HEK293 (cell line): ENCODE data around the gene CAMK2B.

Experiments
- CTCF ChIA-PET: fragments of 350-600 bp; formaldehyde crosslinking; extraction: SDS; loops from one replicate; lab custom pipeline; 2021; ENCODE audit warnings: antibody characterized with exemption; lab: Yijun Ruan, JAX
- POLR2A ChIA-PET: fragments of 300-600 bp; formaldehyde crosslinking; extraction: SDS; loops from one replicate; lab custom pipeline; 2020; ENCODE audit warnings: antibody characterized with exemption, inconsistent platforms; lab: Yijun Ruan, JAX
- H3K27ac ChIP-seq: fragments of 200-500 bp; sonication (Bioruptor generic); 2 replicates; pipeline ENCODE4 v1.5.1; 2014; ENCODE audit warnings: low read depth, low read length, control low read depth, inconsistent platforms; ENCODE audit errors: extremely low read depth
- H3K36me3 ChIP-seq, 2 experiments: fragments of 200-500 bp in 1 of 2; sonication (Bioruptor generic) in 1 of 2; 1 replicate in 1 of 2; 2 replicates in 1 of 2; pipeline ENCODE4 v1.5.1; 2014 to 2017; ENCODE audit warnings: inconsistent platforms in 2 of 2, low read length in 2 of 2; ENCODE audit not compliant: control insufficient read depth in 2 of 2, insufficient read depth in 1 of 2
- H3K4me1 ChIP-seq: fragments of 200-500 bp; sonication (Bioruptor generic); 2 replicates; pipeline ENCODE4 v1.5.1; 2014; ENCODE audit warnings: mild to moderate bottlenecking, low read length, inconsistent platforms; ENCODE audit not compliant: control insufficient read depth, insufficient read depth
- H3K4me3 ChIP-seq: 2 replicates; pipeline ENCODE4 v1.5.1; 2011; ENCODE audit warnings: low read depth, mild to moderate bottlenecking, control low read depth, low read length, moderate library complexity
- H3K9me3 ChIP-seq: fragments of 200-500 bp; sonication (Bioruptor generic); 2 replicates; pipeline ENCODE4 v1.5.1; 2014; ENCODE audit warnings: low read depth, low read length, inconsistent platforms; ENCODE audit not compliant: control insufficient read depth, insufficient read depth
- EGR2 ChIP-seq: fragments of 450-650 bp; formaldehyde crosslinking; IDR thresholded peaks from 2 replicates; pipeline ENCODE4 v1.5.1; 2016; ENCODE audit warnings: low read depth, missing biosample characterization, missing genetic modification characterization
- GLIS2 ChIP-seq: fragments of 450-650 bp; formaldehyde crosslinking; IDR thresholded peaks from 2 replicates; pipeline ENCODE4 v1.5.1; 2016; ENCODE audit warnings: missing biosample characterization, missing genetic modification characterization
- HOXC10 ChIP-seq: sonication (generic); formaldehyde crosslinking; IDR thresholded peaks from 2 replicates; pipeline ENCODE4 v1.8.1; 2023; ENCODE audit warnings: mild to moderate bottlenecking, missing genetic modification reagents
- KLF16 ChIP-seq: fragments of 450-650 bp; formaldehyde crosslinking; IDR thresholded peaks from 2 replicates; pipeline ENCODE4 v1.5.1; 2017; ENCODE audit warnings: missing biosample characterization, missing genetic modification characterization
- KLF17 ChIP-seq: fragments of 450-650 bp; formaldehyde crosslinking; IDR thresholded peaks from 2 replicates; pipeline ENCODE4 v1.5.1; 2016; ENCODE audit warnings: missing biosample characterization, missing genetic modification characterization
- PRDM10 ChIP-seq: fragments of 450-650 bp; formaldehyde crosslinking; IDR thresholded peaks from 2 replicates; pipeline ENCODE4 v1.5.1; 2016; ENCODE audit warnings: missing biosample characterization, missing genetic modification characterization
- PRDM6 ChIP-seq: fragments of 450-650 bp; formaldehyde crosslinking; IDR thresholded peaks from 2 replicates; pipeline ENCODE4 v1.5.1; 2017; ENCODE audit warnings: missing biosample characterization, missing genetic modification characterization
- SP7 ChIP-seq: fragments of 450-650 bp; formaldehyde crosslinking; IDR thresholded peaks from 2 replicates; pipeline ENCODE4 v1.5.1; 2016; ENCODE audit warnings: missing biosample characterization, missing genetic modification characterization
- ZFHX2 ChIP-seq: fragments of 450-650 bp; formaldehyde crosslinking; conservative IDR thresholded peaks from 2 replicates; pipeline ENCODE4 v1.5.1; 2016; ENCODE audit warnings: missing biosample characterization, missing genetic modification characterization
- ZFP37 ChIP-seq: fragments of 450-650 bp; formaldehyde crosslinking; IDR thresholded peaks from 2 replicates; pipeline ENCODE4 v1.5.1; 2016; ENCODE audit warnings: missing biosample characterization, missing genetic modification characterization
- ZNF140 ChIP-seq: fragments of 450-650 bp; formaldehyde crosslinking; IDR thresholded peaks from 2 replicates; pipeline ENCODE4 v1.5.1; 2016; ENCODE audit warnings: missing biosample characterization, missing genetic modification characterization
- ZNF157 ChIP-seq: fragments of 450-650 bp; formaldehyde crosslinking; IDR thresholded peaks from 2 replicates; pipeline ENCODE4 v1.5.1; 2016; ENCODE audit warnings: missing biosample characterization, missing genetic modification characterization
- ZNF223 ChIP-seq: fragments of 450-650 bp; formaldehyde crosslinking; IDR thresholded peaks from 2 replicates; pipeline ENCODE4 v1.5.1; 2016; ENCODE audit warnings: missing biosample characterization, missing genetic modification characterization
- ZNF280D ChIP-seq: fragments of 450-650 bp; formaldehyde crosslinking; IDR thresholded peaks from 2 replicates; pipeline ENCODE4 v1.5.1; 2016; ENCODE audit warnings: missing biosample characterization, missing genetic modification characterization
- ZNF501 ChIP-seq: fragments of 450-650 bp; formaldehyde crosslinking; IDR thresholded peaks from 2 replicates; pipeline ENCODE4 v1.5.1; 2016; ENCODE audit warnings: missing biosample characterization, missing genetic modification characterization
- ZNF580 ChIP-seq: fragments of 450-650 bp; formaldehyde crosslinking; IDR thresholded peaks from 2 replicates; pipeline ENCODE4 v1.5.1; 2016; ENCODE audit warnings: missing biosample characterization, missing genetic modification characterization
- ZNF629 ChIP-seq: fragments of 450-650 bp; formaldehyde crosslinking; IDR thresholded peaks from 2 replicates; pipeline ENCODE4 v1.5.1; 2017; ENCODE audit warnings: missing biosample characterization, missing genetic modification characterization
- ZNF654 ChIP-seq: fragments of 450-650 bp; formaldehyde crosslinking; IDR thresholded peaks from 2 replicates; pipeline ENCODE4 v1.5.1; 2016; ENCODE audit warnings: low read depth, missing biosample characterization, missing genetic modification characterization

Gene CAMK2B

GRCh38 chr7:44194069-44194468 is 131.3 kb downstream of the CAMK2B start:
- POLR2A ChIA-PET, result no interaction called here
- no peak overlapping the region for H3K27ac ChIP-seq

More at GRCh38 chr7:44194069-44194468, 131.3 kb downstream of the CAMK2B start:
- H3K4me1 ChIP-seq, result no peaks in the 10 kb centered on the region
- H3K4me3 ChIP-seq, result no peak overlapping the region
- CTCF ChIA-PET, result interaction anchor here (0.6 to 1.2 kb wide), 2 partner anchors 41 to 69 kb away, joined by 3 to 4 read pairs; no protein-coding TSS in a partner anchor
- H3K9me3 ChIP-seq, result no peaks in the 10 kb centered on the region
- TF ChIP-seq PRDM6 (tag by site-specific recombination) (no peak), ZNF280D (tag by site-specific recombination) (no peak), ZFP37 (tag by site-specific recombination) (no peak), ZFHX2 (tag by site-specific recombination) (0 out of 2 replicates have a peak, but pooled peaks have one; percentile 21), ZNF580 (tag by site-specific recombination) (no peak), KLF16 (tag by site-specific recombination) (0 out of 2 replicates have a peak, but pooled peaks have one; percentile 41), PRDM10 (peak; percentile 37; the same call in 1 of the 2 replicates), ZNF223 (tag by site-specific recombination) (0 out of 2 replicates have a peak, but pooled peaks have one; percentile 37), ZNF501 (no peak), GLIS2 (tag by site-specific recombination) (0 out of 2 replicates have a peak, but pooled peaks have one; percentile 16), ZNF654 (tag by site-specific recombination) (no peak), ZNF157 (tag by site-specific recombination) (no peak), EGR2 (tag by site-specific recombination) (0 out of 2 replicates have a peak, but pooled peaks have one; percentile 4), HOXC10 (CRISPR knock-in tag) (no peak), SP7 (tag by site-specific recombination) (peak; percentile 45; the same call in 1 of the 2 replicates), ZNF140 (tag by site-specific recombination) (no peak), KLF17 (tag by site-specific recombination) (0 out of 2 replicates have a peak, but pooled peaks have one; percentile 18), ZNF629 (tag by site-specific recombination) (0 out of 2 replicates have a peak, but pooled peaks have one; percentile 29)
- H3K36me3 ChIP-seq, result no peaks in the 10 kb centered on the region
